GM12878 (cell line): Measurements from ENCODE around the gene RBM26.

ENCODE experiments used
- CHD2 ChIP-seq: IDR thresholded peaks from 2 replicates; pipeline ENCODE4 v1.6.1; 2011; ENCODE audit warnings: low read depth, low read length, improper control_type of control experiment, borderline replicate concordance
- JUND ChIP-seq: IDR thresholded peaks from 2 replicates; pipeline ENCODE4 v1.6.1; 2012; ENCODE audit warnings: low read depth, mild to moderate bottlenecking, low read length, improper control_type of control experiment, moderate library complexity
- POLR2A ChIP-seq: IDR thresholded peaks from 2 replicates; pipeline ENCODE4 v1.6.1; 2011; ENCODE audit warnings: low read depth, mild to moderate bottlenecking, low read length
- TF ChIP-seq, protein P1 (sequence below): IDR thresholded peaks from 2 replicates; pipeline ENCODE4 v1.6.1; 2011; ENCODE audit warnings: low read depth, low read length, improper control_type of control experiment, borderline replicate concordance
- TF ChIP-seq, protein P2 (sequence below), 3 experiments: IDR thresholded peaks in 2 of 3; conservative IDR thresholded peaks in 1 of 3; 2 replicates each; pipeline ENCODE4 v1.5.1; 2011; ENCODE audit warnings: low read depth in 3 of 3, low read length in 3 of 3, mild to moderate bottlenecking in 3 of 3, control low read depth in 2 of 3, moderate library complexity in 2 of 3, inconsistent platforms in 1 of 3, mixed read lengths in 1 of 3; ENCODE audit not compliant: control insufficient read depth in 2 of 3, insufficient read depth in 1 of 3; ENCODE audit errors: extremely low read depth in 1 of 3
- TF ChIP-seq, protein P3 (sequence below): IDR thresholded peaks from 2 replicates; pipeline ENCODE4 v1.6.1; 2012; ENCODE audit warnings: low read depth, low read length, improper control_type of control experiment

DNA sequence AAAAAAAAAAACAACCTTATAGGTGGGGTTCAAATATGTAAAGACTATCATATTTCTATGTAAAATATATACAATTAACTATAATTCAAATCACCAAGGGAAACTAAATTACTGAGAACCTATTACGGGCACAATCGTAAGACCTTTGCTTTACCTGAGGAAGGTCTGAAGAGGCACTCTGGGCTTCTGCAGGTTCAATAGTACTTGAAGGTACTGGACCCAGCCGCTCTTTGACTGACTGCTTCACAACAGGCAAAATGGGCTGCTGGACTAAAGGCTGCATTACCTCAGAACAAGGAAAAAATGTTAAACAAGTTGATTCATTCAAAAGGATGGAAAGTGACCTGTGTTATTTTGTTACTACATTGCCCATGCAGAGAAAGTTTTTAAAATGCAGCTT, 51.8 kb downstream of the RBM26 start:
- TF ChIP-seq, protein P1, sequence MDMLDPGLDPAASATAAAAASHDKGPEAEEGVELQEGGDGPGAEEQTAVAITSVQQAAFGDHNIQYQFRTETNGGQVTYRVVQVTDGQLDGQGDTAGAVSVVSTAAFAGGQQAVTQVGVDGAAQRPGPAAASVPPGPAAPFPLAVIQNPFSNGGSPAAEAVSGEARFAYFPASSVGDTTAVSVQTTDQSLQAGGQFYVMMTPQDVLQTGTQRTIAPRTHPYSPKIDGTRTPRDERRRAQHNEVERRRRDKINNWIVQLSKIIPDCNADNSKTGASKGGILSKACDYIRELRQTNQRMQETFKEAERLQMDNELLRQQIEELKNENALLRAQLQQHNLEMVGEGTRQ = no peak
- TF ChIP-seq CHD2 (no peak), JUND (no peak), POLR2A (no peak)
- TF ChIP-seq, protein P2, sequence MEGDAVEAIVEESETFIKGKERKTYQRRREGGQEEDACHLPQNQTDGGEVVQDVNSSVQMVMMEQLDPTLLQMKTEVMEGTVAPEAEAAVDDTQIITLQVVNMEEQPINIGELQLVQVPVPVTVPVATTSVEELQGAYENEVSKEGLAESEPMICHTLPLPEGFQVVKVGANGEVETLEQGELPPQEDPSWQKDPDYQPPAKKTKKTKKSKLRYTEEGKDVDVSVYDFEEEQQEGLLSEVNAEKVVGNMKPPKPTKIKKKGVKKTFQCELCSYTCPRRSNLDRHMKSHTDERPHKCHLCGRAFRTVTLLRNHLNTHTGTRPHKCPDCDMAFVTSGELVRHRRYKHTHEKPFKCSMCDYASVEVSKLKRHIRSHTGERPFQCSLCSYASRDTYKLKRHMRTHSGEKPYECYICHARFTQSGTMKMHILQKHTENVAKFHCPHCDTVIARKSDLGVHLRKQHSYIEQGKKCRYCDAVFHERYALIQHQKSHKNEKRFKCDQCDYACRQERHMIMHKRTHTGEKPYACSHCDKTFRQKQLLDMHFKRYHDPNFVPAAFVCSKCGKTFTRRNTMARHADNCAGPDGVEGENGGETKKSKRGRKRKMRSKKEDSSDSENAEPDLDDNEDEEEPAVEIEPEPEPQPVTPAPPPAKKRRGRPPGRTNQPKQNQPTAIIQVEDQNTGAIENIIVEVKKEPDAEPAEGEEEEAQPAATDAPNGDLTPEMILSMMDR (IDR thresholded peaks at IDR 0.05 in 2 of 3, conservative IDR thresholded peaks at IDR 0.05 in 1 of 3; ENCODE audit: control insufficient read depth in 2 of 3, extremely low read depth in 1 of 3, insufficient read depth in 1 of 3, low read depth in 3 of 3, low read length in 3 of 3) = no peak
- TF ChIP-seq, protein P3, sequence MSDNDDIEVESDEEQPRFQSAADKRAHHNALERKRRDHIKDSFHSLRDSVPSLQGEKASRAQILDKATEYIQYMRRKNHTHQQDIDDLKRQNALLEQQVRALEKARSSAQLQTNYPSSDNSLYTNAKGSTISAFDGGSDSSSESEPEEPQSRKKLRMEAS = no peak
